HepG2 (cell line): ENCODE results near the gene DDC. TPM values are rescaled to one million over a fixed set of nuclear protein-coding genes. Genes with fewer than 3 reads are reported as not detected.

Source experiments
- HIVEP1 ChIP-seq: sonication (generic); formaldehyde crosslinking; IDR thresholded peaks from 2 replicates; pipeline ENCODE4 v1.4.0; 2020; ENCODE audit warnings: mild to moderate bottlenecking, missing genetic modification reagents
- HNRNPLL ChIP-seq: fragments of 200-400 bp; formaldehyde crosslinking; IDR thresholded peaks from 2 replicates; pipeline ENCODE4 v1.6.1; 2017; ENCODE audit warnings: mild to moderate bottlenecking, low read depth, low read length; ENCODE audit not compliant: poor library complexity, severe bottlenecking
- ISL2 ChIP-seq: sonication (generic); formaldehyde crosslinking; IDR thresholded peaks from 2 replicates; pipeline ENCODE4 v1.5.0; 2020; ENCODE audit warnings: missing genetic modification reagents
- JUN ChIP-seq: sonication (generic); formaldehyde crosslinking; IDR thresholded peaks from 2 replicates; pipeline ENCODE4 v1.4.0; 2020; ENCODE audit warnings: mild to moderate bottlenecking, missing genetic modification reagents
- MEIS1 ChIP-seq: sonication (generic); formaldehyde crosslinking; IDR thresholded peaks from 2 replicates; pipeline ENCODE4 v1.9.0; 2021; ENCODE audit warnings: mild to moderate bottlenecking, missing genetic modification reagents, moderate library complexity, borderline replicate concordance
- MTA3 ChIP-seq: sonication (generic); formaldehyde crosslinking; IDR thresholded peaks from 2 replicates; pipeline ENCODE4 v1.4.0; 2020; ENCODE audit warnings: missing genetic modification reagents
- ZNF136 ChIP-seq: sonication (generic); formaldehyde crosslinking; IDR thresholded peaks from 2 replicates; pipeline ENCODE4 v1.8.1; 2022; ENCODE audit warnings: low read depth, mild to moderate bottlenecking, moderate library complexity, missing genetic modification reagents
- ZSCAN30 ChIP-seq: sonication (generic); formaldehyde crosslinking; IDR thresholded peaks from 2 replicates; pipeline ENCODE4 v1.5.0; 2020; ENCODE audit warnings: mild to moderate bottlenecking, missing genetic modification reagents
- polyA plus RNA-seq, 8 experiments: library from polyadenylated mRNA; depleted of rRNA in 3 of 8; stranded (reverse) in 7 of 8; unstranded in 1 of 8; fragments of >200 nt; fragmentation: Illumina TruSeq in 4 of 8; extraction: Trizol in 4 of 8; gene quantifications; 2 replicates each; pipeline versions ENCODE4 v1.2.1 to v1.2.3, GENCODE V29; 2011 to 2016; ENCODE audit warnings: low read depth in 4 of 8, missing spikeins in 1 of 8, mixed read lengths in 1 of 8; ENCODE audit not compliant: insufficient read depth in 1 of 8
- total RNA-seq, 5 experiments: library from RNA; depleted of rRNA; stranded (reverse); fragments of >200 nt; fragmentation: Illumina TruSeq; extraction: Trizol; gene quantifications; 2 replicates each; pipeline ENCODE4 v1.2.3, GENCODE V29; 2016; ENCODE audit warnings: low read depth in 1 of 5
- TF ChIP-seq, protein P1 (sequence below): sonication (generic); formaldehyde crosslinking; IDR thresholded peaks from one replicate; pipeline ENCODE4 v1.5.1; 2020; ENCODE audit warnings: mild to moderate bottlenecking, missing genetic modification reagents; ENCODE audit errors: not compliant biosample characterization
- TF ChIP-seq, protein P2 (sequence below): sonication (generic); formaldehyde crosslinking; IDR thresholded peaks from 2 replicates; pipeline ENCODE4 v1.4.0; 2020; ENCODE audit warnings: missing genetic modification reagents
- TF ChIP-seq, protein P3 (sequence below): sonication (generic); formaldehyde crosslinking; IDR thresholded peaks from 2 replicates; pipeline ENCODE4 v1.5.0; 2020; ENCODE audit warnings: mild to moderate bottlenecking, missing genetic modification reagents, borderline replicate concordance

Gene DDC
- total and polyA plus RNA-seq, 2 of the 13 experiments (the other 11 are each of a cell fraction or from before 2014, with no cell fraction given), result 11.7 to 93.3 TPM

DNA sequence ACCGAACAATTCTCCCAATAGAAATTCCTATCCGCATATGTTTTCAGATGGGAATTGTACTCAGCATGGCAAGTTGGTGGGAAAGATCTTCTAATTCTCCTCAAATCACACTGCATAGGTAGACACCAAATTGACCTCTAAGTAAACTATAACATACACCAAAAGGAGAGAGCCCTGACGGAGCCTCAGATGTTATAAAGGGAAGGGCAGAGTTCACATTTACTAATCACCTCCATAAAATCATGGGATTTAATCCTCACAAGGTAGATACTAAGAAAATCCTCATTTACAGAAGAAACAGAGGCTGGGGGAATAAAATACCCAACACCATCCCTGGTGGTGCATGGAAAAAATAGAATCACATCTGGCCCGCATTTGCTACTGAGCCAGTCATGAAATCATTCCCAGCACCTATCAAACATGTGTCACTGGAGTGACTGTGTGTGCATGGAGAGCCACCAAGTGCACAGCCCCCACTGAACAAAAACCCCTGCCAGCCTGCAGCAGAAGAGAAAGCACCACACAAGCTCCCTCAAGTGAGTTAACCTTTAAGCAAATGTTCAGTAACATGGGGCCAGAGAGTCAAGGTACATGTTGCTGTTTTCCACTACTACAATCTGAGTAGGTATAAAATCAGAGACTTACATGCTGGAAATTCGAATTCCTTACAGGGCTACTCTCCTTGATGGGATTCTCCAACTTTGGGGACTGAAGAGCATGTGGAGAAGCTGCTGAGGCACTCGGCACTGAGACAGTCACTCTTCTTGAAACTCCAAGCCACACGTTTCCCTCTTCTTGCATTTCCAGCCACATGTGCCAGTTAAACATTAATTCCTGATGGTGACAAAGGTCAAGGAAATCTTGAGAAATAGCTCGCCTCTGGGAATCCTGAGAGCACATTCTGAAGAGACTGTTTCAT, at the start of gene DDC (continued):
- TF ChIP-seq, protein P1, sequence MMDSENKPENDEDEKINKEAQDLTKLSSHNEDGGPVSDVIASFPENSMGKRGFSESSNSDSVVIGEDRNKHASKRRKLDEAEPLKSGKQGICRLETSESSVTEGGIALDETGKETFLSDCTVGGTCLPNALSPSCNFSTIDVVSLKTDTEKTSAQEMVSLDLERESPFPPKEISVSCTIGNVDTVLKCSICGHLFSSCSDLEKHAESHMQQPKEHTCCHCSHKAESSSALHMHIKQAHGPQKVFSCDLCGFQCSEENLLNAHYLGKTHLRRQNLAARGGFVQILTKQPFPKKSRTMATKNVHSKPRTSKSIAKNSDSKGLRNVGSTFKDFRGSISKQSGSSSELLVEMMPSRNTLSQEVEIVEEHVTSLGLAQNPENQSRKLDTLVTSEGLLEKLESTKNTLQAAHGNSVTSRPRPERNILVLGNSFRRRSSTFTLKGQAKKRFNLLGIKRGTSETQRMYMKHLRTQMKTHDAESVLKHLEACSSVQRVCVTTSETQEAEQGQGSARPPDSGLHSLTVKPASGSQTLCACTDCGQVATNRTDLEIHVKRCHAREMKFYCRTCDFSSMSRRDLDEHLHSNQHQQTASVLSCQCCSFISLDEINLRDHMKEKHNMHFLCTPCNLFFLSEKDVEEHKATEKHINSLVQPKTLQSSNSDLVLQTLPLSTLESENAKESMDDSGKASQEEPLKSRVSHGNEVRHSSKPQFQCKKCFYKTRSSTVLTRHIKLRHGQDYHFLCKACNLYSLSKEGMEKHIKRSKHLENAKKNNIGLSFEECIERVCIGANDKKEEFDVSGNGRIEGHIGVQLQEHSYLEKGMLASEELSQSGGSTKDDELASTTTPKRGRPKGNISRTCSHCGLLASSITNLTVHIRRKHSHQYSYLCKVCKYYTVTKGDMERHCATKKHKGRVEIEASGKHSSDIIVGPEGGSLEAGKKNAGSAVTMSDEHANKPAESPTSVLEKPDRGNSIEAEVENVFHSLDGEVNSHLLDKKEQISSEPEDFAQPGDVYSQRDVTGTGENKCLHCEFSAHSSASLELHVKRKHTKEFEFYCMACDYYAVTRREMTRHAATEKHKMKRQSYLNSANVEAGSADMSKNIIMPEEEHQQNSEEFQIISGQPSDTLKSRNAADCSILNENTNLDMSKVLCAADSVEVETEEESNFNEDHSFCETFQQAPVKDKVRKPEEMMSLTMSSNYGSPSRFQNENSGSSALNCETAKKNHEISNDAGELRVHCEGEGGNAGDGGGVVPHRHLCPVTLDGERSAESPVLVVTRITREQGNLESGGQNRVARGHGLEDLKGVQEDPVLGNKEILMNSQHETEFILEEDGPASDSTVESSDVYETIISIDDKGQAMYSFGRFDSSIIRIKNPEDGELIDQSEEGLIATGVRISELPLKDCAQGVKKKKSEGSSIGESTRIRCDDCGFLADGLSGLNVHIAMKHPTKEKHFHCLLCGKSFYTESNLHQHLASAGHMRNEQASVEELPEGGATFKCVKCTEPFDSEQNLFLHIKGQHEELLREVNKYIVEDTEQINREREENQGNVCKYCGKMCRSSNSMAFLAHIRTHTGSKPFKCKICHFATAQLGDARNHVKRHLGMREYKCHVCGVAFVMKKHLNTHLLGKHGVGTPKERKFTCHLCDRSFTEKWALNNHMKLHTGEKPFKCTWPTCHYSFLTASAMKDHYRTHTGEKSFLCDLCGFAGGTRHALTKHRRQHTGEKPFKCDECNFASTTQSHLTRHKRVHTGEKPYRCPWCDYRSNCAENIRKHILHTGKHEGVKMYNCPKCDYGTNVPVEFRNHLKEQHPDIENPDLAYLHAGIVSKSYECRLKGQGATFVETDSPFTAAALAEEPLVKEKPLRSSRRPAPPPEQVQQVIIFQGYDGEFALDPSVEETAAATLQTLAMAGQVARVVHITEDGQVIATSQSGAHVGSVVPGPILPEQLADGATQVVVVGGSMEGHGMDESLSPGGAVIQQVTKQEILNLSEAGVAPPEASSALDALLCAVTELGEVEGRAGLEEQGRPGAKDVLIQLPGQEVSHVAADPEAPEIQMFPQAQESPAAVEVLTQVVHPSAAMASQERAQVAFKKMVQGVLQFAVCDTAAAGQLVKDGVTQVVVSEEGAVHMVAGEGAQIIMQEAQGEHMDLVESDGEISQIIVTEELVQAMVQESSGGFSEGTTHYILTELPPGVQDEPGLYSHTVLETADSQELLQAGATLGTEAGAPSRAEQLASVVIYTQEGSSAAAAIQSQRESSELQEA (CRISPR knock-in tag), result no peak
- TF ChIP-seq MEIS1, result peak; percentile 38; the same call in 1 of the 2 replicates
- no peak for TF ChIP-seq ZSCAN30 (CRISPR knock-in tag)
- TF ChIP-seq HIVEP1 (CRISPR knock-in tag), result no peak
- TF ChIP-seq, protein P2, sequence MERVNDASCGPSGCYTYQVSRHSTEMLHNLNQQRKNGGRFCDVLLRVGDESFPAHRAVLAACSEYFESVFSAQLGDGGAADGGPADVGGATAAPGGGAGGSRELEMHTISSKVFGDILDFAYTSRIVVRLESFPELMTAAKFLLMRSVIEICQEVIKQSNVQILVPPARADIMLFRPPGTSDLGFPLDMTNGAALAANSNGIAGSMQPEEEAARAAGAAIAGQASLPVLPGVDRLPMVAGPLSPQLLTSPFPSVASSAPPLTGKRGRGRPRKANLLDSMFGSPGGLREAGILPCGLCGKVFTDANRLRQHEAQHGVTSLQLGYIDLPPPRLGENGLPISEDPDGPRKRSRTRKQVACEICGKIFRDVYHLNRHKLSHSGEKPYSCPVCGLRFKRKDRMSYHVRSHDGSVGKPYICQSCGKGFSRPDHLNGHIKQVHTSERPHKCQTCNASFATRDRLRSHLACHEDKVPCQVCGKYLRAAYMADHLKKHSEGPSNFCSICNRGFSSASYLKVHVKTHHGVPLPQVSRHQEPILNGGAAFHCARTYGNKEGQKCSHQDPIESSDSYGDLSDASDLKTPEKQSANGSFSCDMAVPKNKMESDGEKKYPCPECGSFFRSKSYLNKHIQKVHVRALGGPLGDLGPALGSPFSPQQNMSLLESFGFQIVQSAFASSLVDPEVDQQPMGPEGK (CRISPR knock-in tag), result peak; percentile 64
- no peak for TF ChIP-seq JUN (CRISPR knock-in tag)
- TF ChIP-seq ISL2, result no peak; the same call in 1 of the 2 replicates
- TF ChIP-seq MTA3 (CRISPR knock-in tag), result no peak
- TF ChIP-seq, protein P3, sequence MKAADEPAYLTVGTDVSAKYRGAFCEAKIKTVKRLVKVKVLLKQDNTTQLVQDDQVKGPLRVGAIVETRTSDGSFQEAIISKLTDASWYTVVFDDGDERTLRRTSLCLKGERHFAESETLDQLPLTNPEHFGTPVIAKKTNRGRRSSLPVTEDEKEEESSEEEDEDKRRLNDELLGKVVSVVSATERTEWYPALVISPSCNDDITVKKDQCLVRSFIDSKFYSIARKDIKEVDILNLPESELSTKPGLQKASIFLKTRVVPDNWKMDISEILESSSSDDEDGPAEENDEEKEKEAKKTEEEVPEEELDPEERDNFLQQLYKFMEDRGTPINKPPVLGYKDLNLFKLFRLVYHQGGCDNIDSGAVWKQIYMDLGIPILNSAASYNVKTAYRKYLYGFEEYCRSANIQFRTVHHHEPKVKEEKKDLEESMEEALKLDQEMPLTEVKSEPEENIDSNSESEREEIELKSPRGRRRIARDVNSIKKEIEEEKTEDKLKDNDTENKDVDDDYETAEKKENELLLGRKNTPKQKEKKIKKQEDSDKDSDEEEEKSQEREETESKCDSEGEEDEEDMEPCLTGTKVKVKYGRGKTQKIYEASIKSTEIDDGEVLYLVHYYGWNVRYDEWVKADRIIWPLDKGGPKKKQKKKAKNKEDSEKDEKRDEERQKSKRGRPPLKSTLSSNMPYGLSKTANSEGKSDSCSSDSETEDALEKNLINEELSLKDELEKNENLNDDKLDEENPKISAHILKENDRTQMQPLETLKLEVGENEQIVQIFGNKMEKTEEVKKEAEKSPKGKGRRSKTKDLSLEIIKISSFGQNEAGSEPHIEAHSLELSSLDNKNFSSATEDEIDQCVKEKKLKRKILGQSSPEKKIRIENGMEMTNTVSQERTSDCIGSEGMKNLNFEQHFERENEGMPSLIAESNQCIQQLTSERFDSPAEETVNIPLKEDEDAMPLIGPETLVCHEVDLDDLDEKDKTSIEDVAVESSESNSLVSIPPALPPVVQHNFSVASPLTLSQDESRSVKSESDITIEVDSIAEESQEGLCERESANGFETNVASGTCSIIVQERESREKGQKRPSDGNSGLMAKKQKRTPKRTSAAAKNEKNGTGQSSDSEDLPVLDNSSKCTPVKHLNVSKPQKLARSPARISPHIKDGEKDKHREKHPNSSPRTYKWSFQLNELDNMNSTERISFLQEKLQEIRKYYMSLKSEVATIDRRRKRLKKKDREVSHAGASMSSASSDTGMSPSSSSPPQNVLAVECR (CRISPR knock-in tag), result peak; percentile 66; the same call in 1 of the 2 replicates
- no peak for TF ChIP-seq HNRNPLL
- TF ChIP-seq ZNF136, result no peak
